ENCODE results near the gene NAA11.

DNA sequence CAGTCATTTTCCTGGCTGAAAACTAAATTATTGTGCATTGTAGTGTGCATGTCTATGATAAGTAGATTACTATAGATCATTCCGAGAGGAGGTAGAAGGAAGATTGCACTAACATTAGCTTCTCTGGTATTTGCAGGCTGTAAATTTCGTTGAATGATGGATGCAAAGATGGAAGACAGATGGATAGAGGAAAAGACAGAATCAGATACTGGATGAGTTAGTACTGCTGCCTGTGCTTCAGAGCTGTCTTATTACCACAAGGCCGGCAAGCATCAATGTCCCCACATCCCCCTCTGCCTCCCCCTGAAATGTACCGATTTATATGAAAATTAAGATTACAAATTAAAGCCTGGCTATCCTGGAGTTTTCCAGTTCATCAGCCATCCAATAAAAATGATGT lies 17.7 kb downstream of the NAA11 start:
- no peak for TF ChIP-seq TAF1 (IDR thresholded peaks at IDR 0.05; ENCODE audit: low read depth, low read length)
- no peak for TF ChIP-seq POLR2A (IDR thresholded peaks at IDR 0.05; ENCODE audit: low read depth, low read length)
- no peak for TF ChIP-seq SPI1 (IDR thresholded peaks at IDR 0.05; ENCODE audit: low read depth, low read length)
- TF ChIP-seq POLR2AphosphoS5 (IDR thresholded peaks at IDR 0.05; ENCODE audit: low read depth, low read length), result no peak
